Measurements from ENCODE around the gene RAD54L2. TPM values are rescaled to one million over a fixed set of nuclear protein-coding genes. Genes with fewer than 3 reads are reported as not detected.
"Not testable (repeated sequence)": the region's sequence is repeated elsewhere in the genome, so short reads cannot be mapped to it uniquely, and the experiment has no call there.

Gene RAD54L2
- polyA plus RNA-seq, 3 donors = 2.2 to 6.6 (median 4.6) TPM

DNA sequence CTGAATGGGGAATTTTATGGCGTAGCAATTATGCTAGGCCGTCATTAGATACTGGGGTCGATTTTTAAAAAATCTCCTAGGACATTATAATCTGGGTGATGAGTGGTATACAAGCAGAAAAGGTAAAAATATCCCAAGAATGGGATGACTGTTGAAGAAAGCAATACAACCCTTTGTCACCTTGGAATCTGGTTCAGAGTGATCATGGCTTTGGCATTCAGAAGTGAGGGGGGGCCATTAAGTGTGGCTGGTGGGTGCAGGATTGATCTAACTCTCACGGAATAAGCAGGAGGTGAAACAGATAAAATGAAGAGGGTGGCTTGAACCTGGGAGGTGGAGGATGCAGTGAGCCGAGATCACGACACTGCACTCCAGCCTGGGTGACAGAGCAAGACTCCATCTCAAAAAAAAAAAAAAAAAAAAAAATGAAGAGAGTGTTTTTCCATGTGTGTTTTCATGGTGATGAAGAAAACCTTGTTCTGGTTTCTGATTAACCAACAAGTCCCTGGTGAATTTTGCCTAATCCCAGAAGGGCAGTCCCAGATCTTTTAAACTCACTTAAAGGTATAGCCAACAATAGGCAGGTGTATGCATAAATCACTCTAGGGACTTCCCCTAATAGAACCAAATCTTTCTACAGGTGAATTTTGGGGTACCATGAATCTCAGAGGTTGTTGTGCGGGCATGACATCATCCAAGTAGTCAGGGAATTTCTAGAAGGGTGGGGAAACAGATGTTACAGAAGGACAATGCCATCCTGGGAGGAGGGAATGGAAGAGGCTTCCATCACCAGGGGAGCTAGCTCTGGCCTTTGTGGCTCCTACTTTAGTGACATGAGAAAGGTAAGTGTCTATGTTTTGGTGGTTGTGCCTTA lies 3.1 kb upstream of the RAD54L2 start:
- WGBS, 3 donors = 69 to 85% (median 78%) methylated on average over 7 of the region's 7 CpGs
- no peak overlapping the region for H3K27ac ChIP-seq (ENCODE audit: low read depth, low read length)

- 82 to 87% (median 85%) methylated on average over 16 of the region's 16 CpGs for WGBS, 3 donors
- H3K27ac ChIP-seq (ENCODE audit: low read depth, low read length) = not testable (repeated sequence)
These were observed 888 bp upstream of the RAD54L2 start for GRCh38 chr3:51537631-51538030.

DNA sequence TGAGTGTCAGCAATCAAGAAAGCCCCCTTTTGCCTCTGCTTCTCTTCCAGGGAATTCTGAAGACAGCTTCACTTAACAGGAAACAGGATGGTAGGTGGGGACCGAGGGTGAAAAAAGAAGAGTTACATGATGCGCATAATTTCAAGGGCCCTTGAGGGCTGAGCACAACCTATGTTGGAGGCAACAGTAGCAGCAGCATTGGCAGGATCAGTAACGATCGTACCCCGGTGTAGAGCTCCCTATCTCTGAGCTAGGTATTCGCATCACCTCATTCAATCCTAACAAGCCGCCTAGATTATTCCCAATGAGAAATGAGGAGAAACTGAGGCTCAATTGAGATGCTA lies 432 bp upstream of the RAD54L2 start:
- 1 to 2% (median 1%) methylated on average over 7 of the region's 7 CpGs for WGBS, 3 donors
- no peak overlapping the region for H3K27ac ChIP-seq (ENCODE audit: low read depth, low read length)

DNA sequence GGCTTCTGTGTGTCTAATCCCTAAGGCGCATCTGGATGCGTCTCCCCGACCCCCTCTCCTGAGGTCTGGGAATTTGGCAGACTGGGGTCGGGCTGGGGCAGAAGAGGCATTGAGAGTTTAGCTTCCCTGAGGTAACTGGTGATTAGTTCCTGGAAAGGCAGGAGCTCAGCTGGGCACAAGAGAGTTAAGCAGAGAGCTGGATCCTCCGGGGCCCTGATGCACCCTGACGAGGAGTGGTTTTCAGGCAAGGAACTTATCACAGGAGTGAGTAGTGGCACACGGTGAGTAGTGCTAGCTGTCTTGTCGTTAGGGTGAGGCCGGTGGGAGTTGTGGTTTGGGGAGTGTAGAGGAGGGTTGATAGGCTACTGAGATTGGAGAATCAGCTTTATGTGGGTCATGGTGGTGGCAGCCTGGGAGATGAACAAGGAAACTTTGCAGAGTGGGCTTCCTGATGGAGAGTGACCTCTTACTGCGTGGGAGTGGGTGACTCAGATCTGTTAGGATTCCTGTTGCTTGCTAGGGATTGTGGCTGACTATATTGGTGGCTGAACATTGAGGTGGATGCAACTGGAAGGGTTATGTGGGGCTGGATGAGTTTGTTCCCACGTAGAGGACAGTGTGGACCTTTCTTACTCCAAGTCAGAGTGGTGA lies 897 bp downstream of the RAD54L2 start:
- WGBS, 3 donors = 3% methylated on average over 11 of the region's 11 CpGs
- no peak overlapping the region for H3K27ac ChIP-seq (ENCODE audit: low read depth, low read length)

- 55 to 98% (median 93%) methylated on average over 11 of the region's 11 CpGs for WGBS, 3 donors
These were observed 4.1 kb downstream of the RAD54L2 start for GRCh38 chr3:51542596-51542995.

DNA sequence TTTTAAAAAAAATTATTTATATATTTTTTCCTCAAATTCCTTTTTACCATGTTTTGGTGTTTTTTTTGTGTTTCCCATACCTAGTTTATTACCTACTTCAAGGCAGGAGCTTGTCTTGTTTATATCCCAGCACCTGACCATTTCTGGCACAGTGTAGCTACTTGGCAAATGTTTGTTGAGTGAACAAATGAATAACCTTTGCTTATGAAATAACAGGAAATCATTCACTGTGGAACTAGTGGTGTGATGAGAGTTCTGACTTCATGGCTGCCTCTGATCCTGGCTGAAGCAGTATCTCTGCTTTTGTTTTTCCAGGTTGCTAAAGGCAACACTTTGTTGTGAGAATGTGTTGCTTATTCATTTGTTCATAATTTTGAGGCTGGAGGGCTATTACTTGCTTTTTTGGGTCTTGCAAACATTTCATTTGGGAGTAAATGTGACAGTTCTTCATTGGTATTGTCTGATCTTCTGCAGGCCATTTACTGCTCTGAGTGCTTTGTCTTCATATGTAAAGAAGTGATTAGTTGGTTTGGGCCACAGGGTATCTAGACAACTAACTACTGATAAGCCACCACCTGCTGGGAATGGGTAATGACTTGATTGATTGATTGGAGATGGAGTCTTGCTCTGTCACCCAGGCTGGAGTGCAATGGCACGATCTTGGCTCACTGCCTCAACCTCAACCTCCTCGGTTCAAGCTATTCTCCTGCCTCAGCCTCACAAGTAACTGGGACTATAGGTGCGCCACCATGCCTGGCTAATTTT lies 5.7 kb downstream of the RAD54L2 start:
- H3K27ac ChIP-seq (ENCODE audit: low read depth, low read length) = no peak overlapping the region
- 80 to 94% (median 93%) methylated on average over 3 of the region's 3 CpGs for WGBS, 3 donors

More at GRCh38 chr3:51542596-51542995, 4.1 kb downstream of the RAD54L2 start:
- not testable (repeated sequence) for H3K27ac ChIP-seq (ENCODE audit: low read depth, low read length)

DNA sequence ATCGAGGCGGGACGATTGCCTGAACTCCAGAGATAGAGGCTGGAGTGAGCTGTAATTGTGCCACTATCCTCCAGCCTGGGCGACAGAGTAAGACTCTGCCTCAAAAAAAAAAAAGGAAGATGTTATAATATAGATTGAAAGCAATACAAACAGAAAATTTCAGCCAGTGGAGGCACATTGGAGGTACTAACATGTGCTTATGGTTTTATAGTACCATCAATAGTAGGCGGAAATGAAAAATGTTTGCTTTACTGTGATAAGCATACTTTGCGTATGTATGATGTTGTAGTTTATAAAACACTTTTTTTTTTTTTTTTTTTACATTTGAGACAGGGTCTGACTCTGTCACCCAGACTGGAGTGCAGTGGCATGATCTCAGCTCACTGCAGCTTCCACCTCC lies 8.8 kb downstream of the RAD54L2 start:
- H3K27ac ChIP-seq (ENCODE audit: low read depth, low read length) = no peak overlapping the region
- 91 to 95% (median 93%) methylated on average over 6 of the region's 6 CpGs for WGBS, 3 donors

- 93 to 95% (median 95%) methylated on average over 10 of the region's 10 CpGs for WGBS, 3 donors
- no peak overlapping the region for H3K27ac ChIP-seq (ENCODE audit: low read depth, low read length)
These were observed 10.8 kb downstream of the RAD54L2 start for GRCh38 chr3:51549311-51549710.

- H3K27ac ChIP-seq (ENCODE audit: low read depth, low read length) = no peak overlapping the region
- WGBS, 3 donors = 92 to 96% (median 92%) methylated on average over 8 of the region's 8 CpGs
These were observed 11.7 kb downstream of the RAD54L2 start for GRCh38 chr3:51550080-51550819.

- WGBS, 3 donors = 90 to 94% (median 91%) methylated on average over 5 of the region's 5 CpGs
- H3K27ac ChIP-seq (ENCODE audit: low read depth, low read length) = no peak overlapping the region
These were observed 19.5 kb downstream of the RAD54L2 start for GRCh38 chr3:51557993-51558392.

DNA sequence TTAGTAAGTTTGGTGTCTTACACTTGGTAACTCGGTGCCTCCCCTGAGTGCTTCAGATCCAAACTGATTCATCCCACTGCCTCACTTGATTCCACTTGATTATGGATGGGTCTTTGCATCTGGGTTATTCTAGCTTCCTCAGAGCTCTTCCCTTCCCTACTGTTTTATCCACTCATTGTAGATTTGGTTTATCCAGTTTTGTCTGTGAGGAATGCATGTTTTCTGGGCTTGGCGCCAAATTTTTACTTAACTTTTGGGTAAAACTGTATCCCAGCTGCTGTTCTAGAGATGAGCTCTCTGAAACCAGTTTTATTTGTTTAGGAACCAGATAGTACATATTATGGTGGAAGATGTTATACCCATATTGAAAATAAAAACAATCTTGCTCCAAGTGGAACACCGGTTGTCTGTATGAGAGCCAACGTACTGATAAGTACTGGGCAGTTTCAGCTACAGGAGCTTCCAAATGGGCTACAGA lies 20.9 kb downstream of the RAD54L2 start:
- 39 to 61% (median 43%) methylated on average over 4 of the region's 4 CpGs for WGBS, 3 donors
- no peak overlapping the region for H3K27ac ChIP-seq (ENCODE audit: low read depth, low read length)

- no peak overlapping the region for H3K27ac ChIP-seq (ENCODE audit: low read depth, low read length)
These were observed 21.4 kb downstream of the RAD54L2 start for GRCh38 chr3:51559961-51560360.

- H3K27ac ChIP-seq (ENCODE audit: low read depth, low read length) = not testable (repeated sequence)
- WGBS, 3 donors = 98 to 99% (median 98%) methylated on average over 4 of the region's 4 CpGs
These were observed 23.9 kb downstream of the RAD54L2 start for GRCh38 chr3:51562403-51562802.

GRCh38 chr3:51568036-51568435 lies 29.5 kb downstream of the RAD54L2 start:
- no peak overlapping the region for H3K27ac ChIP-seq (ENCODE audit: low read depth, low read length)

GRCh38 chr3:51568996-51569395 lies 30.5 kb downstream of the RAD54L2 start:
- H3K27ac ChIP-seq (ENCODE audit: low read depth, low read length) = no peak overlapping the region

More at GRCh38 chr3:51568036-51568435, 29.5 kb downstream of the RAD54L2 start:
- WGBS, 3 donors = 35 to 53% (median 40%) methylated on average over 2 of the region's 2 CpGs

GRCh38 chr3:51578238-51578637 lies 39.7 kb downstream of the RAD54L2 start:
- 92 to 98% (median 93%) methylated on average over 4 of the region's 4 CpGs for WGBS, 3 donors

GRCh38 chr3:51580418-51580817 lies 41.9 kb downstream of the RAD54L2 start:
- WGBS, 3 donors = 81 to 88% (median 84%) methylated on average over 2 of the region's 2 CpGs
- no peak overlapping the region for H3K27ac ChIP-seq (ENCODE audit: low read depth, low read length)

More at GRCh38 chr3:51578238-51578637, 39.7 kb downstream of the RAD54L2 start:
- H3K27ac ChIP-seq (ENCODE audit: low read depth, low read length) = no peak overlapping the region

DNA sequence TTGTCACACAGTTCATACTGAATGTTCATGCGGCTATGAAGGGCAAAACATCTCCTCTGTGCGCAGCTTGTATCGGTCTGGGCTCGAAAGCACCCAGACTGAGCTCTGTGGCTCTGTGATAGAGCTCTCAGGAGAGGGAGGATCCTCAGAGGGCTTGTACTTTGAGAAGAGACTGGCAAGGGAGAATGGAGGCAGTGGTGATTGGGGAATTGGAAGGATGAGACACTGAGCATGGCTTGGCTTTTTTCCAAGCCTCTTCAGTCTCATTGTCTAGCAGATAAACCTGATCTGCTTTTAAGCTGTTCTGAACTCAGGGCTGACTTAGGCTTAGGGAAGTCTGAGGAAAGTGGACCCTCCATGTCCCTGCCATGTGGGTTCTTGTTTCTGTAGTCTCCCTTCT lies 43.0 kb downstream of the RAD54L2 start:
- WGBS, 3 donors = 87 to 93% (median 91%) methylated on average over 4 of the region's 4 CpGs

More for the DNA sequence above, 43.0 kb downstream of the RAD54L2 start:
- H3K27ac ChIP-seq (ENCODE audit: low read depth, low read length) = no peak overlapping the region
